Neural cell (in vitro differentiated cells): Measurements from ENCODE around the gene P3H2. TPM values are rescaled to one million over a fixed set of nuclear protein-coding genes. Genes with fewer than 3 reads are reported as not detected.

Source experiments
- H2AFZ ChIP-seq: fragments of 200-600, 300-800 bp; sonication (generic), shearing (Covaris generic); 2 replicates; pipeline ENCODE4 v1.6.0; 2014; ENCODE audit warnings: low read depth, mild to moderate bottlenecking, antibody characterized with exemption, low read length, moderate library complexity
- H3F3A ChIP-seq: fragments of 200-600 bp; shearing (Covaris generic); 2 replicates; pipeline ENCODE4 v1.6.1; 2016; ENCODE audit warnings: mild to moderate bottlenecking, moderate library complexity, mixed read lengths, antibody characterized with exemption, low read length; ENCODE audit not compliant: insufficient read depth, poor library complexity, severe bottlenecking
- H3K27ac ChIP-seq: fragments of 200-600, 300-800 bp; sonication (generic), shearing (Covaris generic); 2 replicates; pipeline ENCODE4 v1.5.1; 2014; ENCODE audit warnings: mild to moderate bottlenecking, low read length, moderate library complexity
- H3K27me3 ChIP-seq: fragments of 300-800, 200-600 bp; sonication (generic), shearing (Covaris generic); 2 replicates; pipeline ENCODE4 v1.6.0; 2014; ENCODE audit warnings: mild to moderate bottlenecking, low read depth, low read length, moderate library complexity; ENCODE audit not compliant: insufficient read depth
- H3K36me3 ChIP-seq: fragments of 300-800, 200-600 bp; sonication (generic), shearing (Covaris generic); 2 replicates; pipeline ENCODE4 v1.5.1; 2014; ENCODE audit warnings: mild to moderate bottlenecking, antibody characterized with exemption, low read length, moderate library complexity; ENCODE audit not compliant: insufficient read depth
- H3K4me2 ChIP-seq: fragments of 300-800, 200-600 bp; sonication (generic), shearing (Covaris generic); 2 replicates; pipeline ENCODE4 v1.6.0; 2014; ENCODE audit warnings: mild to moderate bottlenecking, low read length
- H3K4me3 ChIP-seq: fragments of 300-800, 200-600 bp; sonication (generic), shearing (Covaris generic); 2 replicates; pipeline ENCODE4 v1.5.1; 2014; ENCODE audit warnings: mild to moderate bottlenecking, low read length, moderate library complexity
- H3K79me2 ChIP-seq: fragments of 200-600 bp; shearing (Covaris generic); replicated peaks from 2 replicates; pipeline ENCODE4 v1.6.0; 2014; ENCODE audit warnings: mild to moderate bottlenecking, low read length, moderate library complexity; ENCODE audit not compliant: insufficient read depth
- H3K9ac ChIP-seq: fragments of 300-800, 200-600 bp; sonication (generic), shearing (Covaris generic); 2 replicates; pipeline ENCODE4 v1.6.1; 2016; ENCODE audit warnings: mild to moderate bottlenecking, low read length, mixed read lengths
- H3K9me2 ChIP-seq: fragments of 200-600 bp; shearing (Covaris generic); 2 replicates; pipeline ENCODE4 v1.6.1; 2016; ENCODE audit warnings: mild to moderate bottlenecking, low read length, mixed read lengths; ENCODE audit not compliant: insufficient read depth
- H3K9me3 ChIP-seq: fragments of 200-600, 300-800 bp; sonication (generic), shearing (Covaris generic); 2 replicates; pipeline ENCODE4 v1.6.1; 2016; ENCODE audit warnings: mild to moderate bottlenecking, mixed run types, low read length, moderate library complexity, mixed read lengths
- H4K20me1 ChIP-seq: fragments of 200-600 bp; shearing (Covaris generic); 2 replicates; pipeline ENCODE4 v1.6.1; 2016; ENCODE audit warnings: mild to moderate bottlenecking, mixed run types; ENCODE audit not compliant: insufficient read depth
- CTCF ChIP-seq: fragments of 450-650 bp; IDR thresholded peaks from 2 replicates; pipeline ENCODE4 v1.5.1; 2014; ENCODE audit warnings: antibody characterized with exemption, mild to moderate bottlenecking, moderate library complexity; ENCODE audit not compliant: poor library complexity, severe bottlenecking
- EP300 ChIP-seq: fragments of 450-650 bp; conservative IDR thresholded peaks from 2 replicates; pipeline ENCODE4 v1.6.1; 2014; ENCODE audit warnings: antibody characterized with exemption, mild to moderate bottlenecking, moderate library complexity; ENCODE audit not compliant: poor library complexity, severe bottlenecking
- EZH2 ChIP-seq: fragments of 200-600, 300-800 bp; shearing (Covaris generic), sonication (generic); IDR thresholded peaks from 2 replicates; pipeline ENCODE4 v1.6.1; 2014; ENCODE audit warnings: antibody characterized with exemption, low read length, borderline replicate concordance, mild to moderate bottlenecking; ENCODE audit not compliant: insufficient read depth, poor library complexity, severe bottlenecking
- MXI1 ChIP-seq: fragments of 450-650 bp; conservative IDR thresholded peaks from 2 replicates; pipeline ENCODE4 v1.6.1; 2014; ENCODE audit warnings: antibody characterized with exemption, mild to moderate bottlenecking; ENCODE audit not compliant: poor library complexity, severe bottlenecking
- POLR2AphosphoS5 ChIP-seq: IDR thresholded peaks from 2 replicates; pipeline ENCODE4 v1.6.1; 2012
- RAD21 ChIP-seq: fragments of 450-650 bp; conservative IDR thresholded peaks from 2 replicates; pipeline ENCODE4 v1.6.1; 2014; ENCODE audit warnings: antibody characterized with exemption, mild to moderate bottlenecking, moderate library complexity
- REST ChIP-seq: IDR thresholded peaks from 2 replicates; pipeline ENCODE4 v1.6.1; 2012; ENCODE audit warnings: borderline replicate concordance
- SMC3 ChIP-seq: fragments of 450-650 bp; conservative IDR thresholded peaks from 2 replicates; pipeline ENCODE4 v1.6.1; 2014; ENCODE audit warnings: antibody characterized with exemption, mild to moderate bottlenecking, moderate library complexity; ENCODE audit not compliant: poor library complexity
- TAF1 ChIP-seq: IDR thresholded peaks from 2 replicates; pipeline ENCODE4 v1.6.1; 2012; ENCODE audit warnings: low read depth
- polyA plus RNA-seq: library from polyadenylated mRNA; depleted of rRNA; stranded (reverse); fragments of >200 nt; gene quantifications from 2 replicates; pipeline ENCODE4 v1.2.3, GENCODE V29; 2014

P3H2 gene
- polyA plus RNA-seq, 1 donor from 2014 or later = 0.68 TPM

DNA sequence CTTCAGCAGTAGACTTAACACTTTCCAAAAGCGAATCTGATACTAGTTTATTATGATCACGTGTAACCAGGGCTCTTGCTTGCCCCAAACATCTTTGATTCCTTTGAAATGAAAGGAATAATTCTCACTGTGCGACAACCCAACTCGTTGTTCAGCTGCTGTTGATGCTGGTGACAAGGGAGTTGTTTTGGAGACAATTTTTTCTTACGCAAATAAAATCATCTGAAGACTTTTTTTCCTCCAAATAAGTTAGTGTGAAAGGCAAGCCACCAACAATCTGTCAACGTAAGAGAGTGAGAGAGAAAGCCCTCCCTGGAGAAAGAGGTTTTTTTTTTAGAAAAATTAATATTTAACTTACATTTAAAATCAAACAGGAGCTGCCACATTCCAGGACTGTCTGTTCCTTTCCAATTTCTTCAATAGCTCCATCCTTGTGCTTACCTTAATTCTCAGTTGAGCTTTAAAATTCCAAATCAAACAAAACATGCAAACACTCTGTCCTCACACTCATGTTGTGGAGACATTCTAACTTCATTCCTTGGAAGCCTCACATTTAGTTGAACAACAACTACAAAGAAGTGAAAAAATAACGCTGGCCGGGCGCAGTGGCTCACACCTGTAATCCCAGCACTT, 4.9 kb upstream of the P3H2 start:
- no peaks in the 10 kb centered on the region for H3F3A ChIP-seq
- no peaks in the 10 kb centered on the region for H4K20me1 ChIP-seq
- no peaks in the 10 kb centered on the region for H3K9me3 ChIP-seq
- H2AFZ ChIP-seq = no peak overlapping the region
- no peak overlapping the region for H3K4me2 ChIP-seq
- no peaks in the 10 kb centered on the region for H3K79me2 ChIP-seq
- H3K36me3 ChIP-seq = no peaks in the 10 kb centered on the region
- no peaks in the 10 kb centered on the region for H3K9me2 ChIP-seq
- H3K4me3 ChIP-seq = no peak overlapping the region
- H3K27ac ChIP-seq = no peak overlapping the region
- no peak for TF ChIP-seq RAD21
- no peak for TF ChIP-seq REST
- no peak for TF ChIP-seq EP300
- TF ChIP-seq CTCF = no peak
- TF ChIP-seq TAF1 = no peak
- no peak for TF ChIP-seq SMC3
- TF ChIP-seq EZH2 = no peak
- TF ChIP-seq POLR2AphosphoS5 = no peak
- no peak for TF ChIP-seq MXI1
- no peaks in the 10 kb centered on the region for H3K27me3 ChIP-seq
- no peak overlapping the region for H3K9ac ChIP-seq

DNA sequence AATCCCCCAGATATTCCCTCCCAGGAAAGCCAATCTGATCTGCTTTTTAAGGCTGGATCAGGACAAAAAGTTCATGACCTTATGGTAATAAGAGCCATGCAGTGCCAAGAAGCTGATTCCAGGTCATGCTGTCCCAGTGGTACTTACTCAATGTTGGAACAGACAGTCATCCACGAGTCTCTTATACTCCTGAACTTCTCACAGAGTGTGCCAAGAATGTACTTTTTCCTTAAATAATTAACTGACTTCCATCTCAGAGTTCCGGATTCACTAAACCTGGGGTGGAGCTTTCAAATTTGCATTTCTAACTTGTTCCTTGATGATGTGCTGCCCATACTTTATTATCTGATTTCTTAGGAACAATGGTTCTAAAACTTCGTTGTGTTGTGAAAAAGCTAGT, 3.4 kb upstream of the P3H2 start:
- H3K4me3 ChIP-seq = no peak overlapping the region
- TF ChIP-seq POLR2AphosphoS5 (no peak), EZH2 (no peak), SMC3 (no peak), CTCF (no peak), TAF1 (no peak), EP300 (no peak), REST (no peak), RAD21 (no peak), MXI1 (no peak)
- H3K9ac ChIP-seq = no peak overlapping the region
- H3F3A ChIP-seq = no peaks in the 10 kb centered on the region
- no peak overlapping the region for H3K4me2 ChIP-seq
- no peaks in the 10 kb centered on the region for H3K9me3 ChIP-seq
- no peaks in the 10 kb centered on the region for H4K20me1 ChIP-seq
- no peaks in the 10 kb centered on the region for H3K9me2 ChIP-seq
- no peak overlapping the region for H3K27ac ChIP-seq
- H2AFZ ChIP-seq = no peak overlapping the region
- H3K27me3 ChIP-seq = no peaks in the 10 kb centered on the region
- no peaks in the 10 kb centered on the region for H3K79me2 ChIP-seq
- no peaks in the 10 kb centered on the region for H3K36me3 ChIP-seq
